ENCODE data around the gene SLC39A9.
"Not testable (repeated sequence)": the region's sequence is repeated elsewhere in the genome, so short reads cannot be mapped to it uniquely, and the experiment has no call there.

Gene SLC39A9

DNA sequence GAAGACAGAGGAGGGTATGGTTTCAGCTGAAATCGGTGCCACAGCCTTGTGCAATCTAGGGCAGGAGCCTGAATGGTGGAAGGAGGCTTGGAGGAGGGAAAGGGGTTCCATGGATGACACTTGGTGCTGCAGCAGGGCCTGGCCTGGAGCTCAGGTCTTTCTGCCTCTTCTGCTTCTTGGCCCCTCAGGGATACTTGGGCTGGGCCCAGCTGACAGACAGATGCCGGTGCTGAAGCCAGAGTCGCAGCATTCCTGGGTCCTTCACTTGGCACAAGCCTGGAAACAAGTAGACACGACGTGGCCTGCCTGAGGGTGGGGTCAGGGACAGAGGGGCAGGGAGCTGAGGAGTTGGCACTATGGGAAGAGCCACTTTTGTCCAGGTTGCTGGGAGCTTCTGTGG lies 81.6 kb downstream of the SLC39A9 start:
- no peak for DNase-seq

GRCh38 chr14:69481815-69482568 lies 83.5 kb downstream of the SLC39A9 start:
- peak; percentile 11 for DNase-seq

DNA sequence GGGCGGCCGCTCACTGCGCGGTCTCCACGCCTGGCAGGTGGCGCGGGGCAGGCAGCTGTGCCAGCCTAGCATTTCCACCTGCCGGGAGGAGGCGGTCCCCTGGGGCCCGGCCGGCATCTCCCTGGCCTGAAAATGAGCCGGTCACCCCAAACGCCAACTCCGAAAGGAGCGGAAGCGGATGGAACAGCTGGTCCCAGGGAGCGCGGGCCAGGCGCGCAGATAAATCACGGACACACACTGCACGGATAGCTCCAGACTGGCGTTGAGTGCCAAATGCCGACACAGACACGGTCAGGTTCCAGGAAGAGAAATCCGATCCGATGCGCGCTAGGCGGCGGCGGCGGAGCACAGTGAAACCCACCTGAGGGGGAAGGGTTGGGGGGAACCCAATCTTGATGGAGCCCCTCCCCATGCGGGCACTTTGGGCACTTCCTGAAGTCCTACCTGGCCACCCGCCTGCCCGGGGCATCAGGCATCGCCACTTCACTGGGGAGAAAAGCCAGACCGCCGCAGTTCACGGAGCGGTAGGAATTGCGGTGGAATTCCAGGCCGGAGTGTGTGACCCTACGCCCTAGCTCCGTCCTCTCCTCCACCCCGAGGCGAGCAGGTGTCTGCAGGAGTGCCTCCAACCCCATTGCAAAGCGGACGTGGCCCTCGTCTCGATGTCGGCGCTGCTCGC lies 85.4 kb downstream of the SLC39A9 start:
- peak; percentile 44 for DNase-seq

- peak; percentile 44 for DNase-seq
Measured at GRCh38 chr14:69484444-69485314, 86.2 kb downstream of the SLC39A9 start, which contains the start of gene PLEKHD1. PLEKHD1 (plus strand) TSS chr14:69484728; CDS start chr14:69484966, 238 bp downstream.

DNA sequence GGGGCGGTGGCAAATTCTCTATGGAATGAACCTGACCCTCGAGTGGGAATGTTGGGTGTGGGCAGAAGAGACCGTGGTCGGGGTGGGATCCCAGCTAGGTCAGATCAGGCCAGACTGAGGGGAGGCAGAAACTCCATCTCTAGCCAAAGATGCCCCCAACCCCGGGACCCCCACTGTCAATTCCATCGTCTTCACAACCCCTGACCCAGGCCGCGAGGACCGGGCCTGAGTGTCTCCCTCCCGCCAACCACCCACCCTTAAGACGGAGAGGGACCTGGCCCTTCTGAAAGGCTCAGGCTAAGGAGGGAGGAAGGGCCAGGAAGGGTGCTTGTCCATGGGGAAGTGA lies 86.8 kb downstream of the SLC39A9 start:
- no peak for DNase-seq

DNA sequence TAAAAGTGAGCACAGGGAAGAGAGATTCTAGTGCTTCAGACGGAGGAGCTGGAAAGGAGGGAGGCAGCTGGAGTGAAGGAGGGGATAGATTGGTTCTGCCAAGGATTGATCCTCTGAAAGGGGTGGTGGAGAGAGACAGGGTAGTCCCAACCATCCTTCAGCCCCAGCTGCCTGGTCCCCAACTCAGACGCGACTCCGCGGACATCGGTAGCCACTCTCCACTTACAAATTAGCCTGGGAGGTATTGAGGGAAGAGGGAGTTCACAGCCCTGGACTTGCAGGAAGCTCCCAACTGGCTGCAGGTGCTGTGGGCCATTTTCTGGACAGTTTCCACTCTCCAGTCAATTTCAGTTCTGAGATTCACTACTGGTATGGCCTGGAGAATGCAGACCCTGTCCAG lies 87.2 kb downstream of the SLC39A9 start:
- DNase-seq: no peak

GRCh38 chr14:69487226-69487625 lies 88.7 kb downstream of the SLC39A9 start:
- no peak for DNase-seq

DNA sequence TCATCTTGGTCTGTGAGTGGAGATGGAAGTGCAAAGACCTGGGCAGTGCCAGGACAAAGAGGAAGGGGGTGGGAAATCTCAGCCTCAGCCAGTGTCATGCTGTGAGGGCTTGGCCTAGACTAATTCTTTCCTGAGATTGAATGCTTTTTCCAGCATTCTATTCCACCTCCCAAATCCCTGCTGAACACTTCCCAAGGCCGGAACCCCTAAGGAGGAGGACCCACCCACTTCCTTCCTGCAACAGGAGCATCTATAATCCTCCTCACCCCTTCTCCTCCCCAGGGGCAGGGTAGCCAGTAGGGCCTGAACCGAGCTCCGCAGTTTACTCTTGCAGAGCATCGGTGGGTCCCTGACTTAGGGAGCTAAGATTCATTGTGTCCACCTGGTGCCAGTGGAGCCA lies 89.3 kb downstream of the SLC39A9 start:
- no peak for DNase-seq

- no peak for DNase-seq
Measured at GRCh38 chr14:69489495-69489894, 91.0 kb downstream of the SLC39A9 start.

DNA sequence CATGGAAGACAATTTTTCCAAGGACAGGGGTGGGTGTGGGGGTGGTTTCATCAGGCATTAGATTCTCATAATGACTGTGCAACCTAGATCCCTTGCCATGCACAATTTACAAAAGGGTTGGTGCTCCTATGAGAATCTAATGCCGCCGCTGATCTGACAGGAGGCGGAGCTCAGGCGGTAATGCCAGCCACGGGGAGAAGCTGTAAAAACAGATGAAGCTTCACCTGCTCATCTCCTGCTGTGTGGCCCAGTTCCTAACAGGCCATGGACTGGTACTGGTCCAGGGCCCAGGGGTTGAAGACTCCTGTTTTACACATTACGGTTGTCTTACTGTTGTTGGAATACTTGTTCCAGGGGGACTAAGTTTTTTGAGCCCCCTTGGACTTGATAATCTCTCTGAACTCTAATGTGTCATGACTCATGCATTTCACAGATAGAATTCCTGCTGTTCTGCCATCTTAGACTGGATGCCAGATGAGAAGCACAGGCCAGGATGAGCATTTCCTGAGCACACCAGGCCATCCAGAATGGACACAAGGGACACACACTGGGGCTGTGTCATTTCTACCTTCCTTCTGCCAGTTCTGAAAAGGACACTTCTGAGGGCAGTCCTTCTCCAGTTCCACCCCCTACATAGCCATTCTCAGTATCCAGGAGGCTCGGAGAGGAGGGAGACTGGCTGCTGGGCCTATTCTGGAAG lies 91.9 kb downstream of the SLC39A9 start:
- no peak for DNase-seq

DNA sequence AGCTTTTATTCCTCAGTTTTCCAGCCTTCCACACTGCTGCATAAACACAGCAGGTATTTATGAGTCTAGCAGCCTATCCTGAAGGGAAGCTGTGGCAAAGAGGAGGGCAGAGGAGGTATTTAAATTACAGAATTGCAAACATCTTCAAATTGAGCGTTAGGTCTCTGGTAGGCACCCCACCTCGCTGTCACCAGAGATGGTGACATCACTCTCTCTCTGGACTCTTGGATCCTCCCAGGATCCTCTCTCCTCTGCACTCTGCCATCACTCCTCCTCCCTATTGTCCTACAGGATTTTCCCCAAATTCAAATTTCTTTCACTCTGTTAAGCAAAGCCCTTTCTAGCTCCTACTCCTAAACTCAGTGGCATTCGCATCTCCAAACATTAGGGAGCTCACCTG lies 92.7 kb downstream of the SLC39A9 start:
- no peak for DNase-seq

DNA sequence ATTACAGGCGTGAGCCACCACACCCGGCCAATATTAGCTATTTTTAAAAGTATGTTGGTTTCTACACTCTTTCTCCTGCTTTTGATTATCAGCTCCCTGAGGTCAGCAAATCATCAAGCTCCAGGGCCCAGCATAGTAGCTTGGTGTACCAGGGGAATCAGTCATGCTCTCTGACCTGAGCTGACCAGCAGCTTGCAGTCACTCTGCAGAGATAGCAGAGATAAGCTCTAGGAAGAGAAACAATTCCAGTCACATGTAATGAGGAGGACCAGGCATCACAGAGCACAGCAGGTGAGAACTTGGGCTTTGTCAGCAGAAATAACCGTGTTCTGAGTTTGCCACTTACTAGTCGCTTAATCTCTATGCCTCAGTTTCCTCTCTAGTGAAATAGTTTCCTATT lies 94.5 kb downstream of the SLC39A9 start:
- no peak for DNase-seq

- DNase-seq: no peak
Measured at GRCh38 chr14:69493791-69494190, 95.3 kb downstream of the SLC39A9 start.

- no peak for DNase-seq
Measured at GRCh38 chr14:69495341-69495921, 96.9 kb downstream of the SLC39A9 start.

- not testable (repeated sequence) for DNase-seq
Measured at GRCh38 chr14:69497866-69498265, 99.4 kb downstream of the SLC39A9 start.

GRCh38 chr14:69498286-69498685 lies 99.8 kb downstream of the SLC39A9 start:
- DNase-seq: not testable (repeated sequence)

DNA sequence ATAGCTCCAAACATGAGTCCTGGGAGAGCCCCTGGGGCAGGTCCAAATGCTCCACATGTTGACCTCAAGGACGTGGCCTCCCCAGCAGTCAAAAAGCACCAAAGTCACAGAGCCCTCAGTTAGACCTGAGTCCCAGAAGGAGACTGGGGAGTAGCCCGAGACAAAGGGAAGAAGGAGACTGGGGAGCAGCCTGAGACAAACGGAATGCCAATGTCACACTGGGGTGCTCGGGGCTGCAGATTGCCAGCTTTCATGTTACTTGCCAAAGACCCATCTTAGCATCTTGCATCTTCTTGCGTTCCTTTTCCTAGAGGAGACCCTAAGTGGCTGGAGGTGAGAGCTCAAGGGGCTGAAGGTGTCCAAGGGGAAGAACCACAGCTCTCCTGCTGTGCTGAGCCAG lies 100.9 kb downstream of the SLC39A9 start:
- DNase-seq: no peak

- DNase-seq: no peak
Measured at GRCh38 chr14:69500096-69500495, 101.6 kb downstream of the SLC39A9 start.

DNA sequence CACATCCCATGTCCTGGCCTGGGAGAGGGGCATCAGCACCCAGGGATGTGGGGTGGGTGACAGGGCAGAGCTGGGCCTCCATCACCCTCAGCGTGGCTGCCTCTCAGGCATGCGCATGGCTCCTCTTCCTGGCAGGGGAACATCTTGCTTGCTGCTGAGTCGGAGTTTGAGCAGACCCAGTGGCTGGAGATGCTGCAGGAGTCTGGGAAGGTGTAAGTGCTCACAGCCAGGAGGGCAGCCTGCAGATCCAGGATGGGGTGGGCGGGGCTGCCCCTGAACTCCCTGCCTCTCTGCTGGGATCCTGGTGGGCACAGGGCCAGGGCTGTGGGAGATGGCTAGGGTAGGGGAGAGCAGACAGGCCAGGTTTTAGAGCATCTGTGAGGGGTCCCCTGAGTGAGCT lies 102.2 kb downstream of the SLC39A9 start:
- DNase-seq: no peak

DNA sequence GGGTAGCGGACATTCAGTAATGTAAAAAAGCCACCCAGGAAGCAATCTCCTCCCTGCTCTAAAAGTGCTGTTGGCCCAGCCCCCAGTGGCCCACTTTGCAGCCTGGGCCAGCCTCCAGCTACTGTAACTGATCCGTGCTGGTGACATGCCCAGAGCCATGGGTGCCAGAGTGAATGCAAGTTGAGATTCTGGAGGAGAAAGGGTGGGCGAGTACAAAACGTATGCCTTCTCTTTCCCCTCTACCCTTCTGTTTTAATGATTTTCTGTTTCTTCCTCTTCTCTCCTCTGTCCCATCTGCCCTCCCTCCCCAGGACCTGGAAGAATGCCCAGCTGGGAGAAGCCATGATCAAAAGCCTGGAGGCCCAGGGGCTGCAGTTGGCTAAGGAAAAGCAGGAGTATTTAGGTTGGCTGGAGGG lies 102.9 kb downstream of the SLC39A9 start:
- no peak for DNase-seq

DNA sequence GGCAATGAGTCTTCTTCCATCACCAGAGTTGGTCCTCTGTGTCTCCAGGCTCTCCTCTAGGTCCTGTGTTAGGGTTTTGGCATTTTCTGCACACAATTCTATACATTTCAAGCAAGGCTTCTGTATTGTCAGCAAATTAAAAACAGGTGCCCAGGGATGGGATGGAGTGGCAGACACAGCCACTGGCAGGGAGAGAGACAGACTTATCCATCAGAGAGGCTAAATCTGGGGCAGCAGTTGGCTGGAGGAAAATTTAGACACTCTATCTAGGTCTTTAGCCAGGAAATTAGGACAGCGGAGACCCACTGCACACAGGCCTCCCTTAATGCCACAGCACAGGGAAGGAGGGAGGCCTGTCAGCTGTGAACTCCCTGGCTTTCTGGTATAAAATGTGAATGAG lies 106.3 kb downstream of the SLC39A9 start:
- DNase-seq: no peak

Measured in NCI-H510A treated with DMSO at 0.1 percent for 48 hours (cell line).